ENCODE data around the gene AOPEP. TPM values are rescaled to one million over a fixed set of nuclear protein-coding genes. Genes with fewer than 3 reads are reported as not detected.

AOPEP gene
- polyA plus RNA-seq, 1 donor from 2014 or later: 10.0 TPM

DNA sequence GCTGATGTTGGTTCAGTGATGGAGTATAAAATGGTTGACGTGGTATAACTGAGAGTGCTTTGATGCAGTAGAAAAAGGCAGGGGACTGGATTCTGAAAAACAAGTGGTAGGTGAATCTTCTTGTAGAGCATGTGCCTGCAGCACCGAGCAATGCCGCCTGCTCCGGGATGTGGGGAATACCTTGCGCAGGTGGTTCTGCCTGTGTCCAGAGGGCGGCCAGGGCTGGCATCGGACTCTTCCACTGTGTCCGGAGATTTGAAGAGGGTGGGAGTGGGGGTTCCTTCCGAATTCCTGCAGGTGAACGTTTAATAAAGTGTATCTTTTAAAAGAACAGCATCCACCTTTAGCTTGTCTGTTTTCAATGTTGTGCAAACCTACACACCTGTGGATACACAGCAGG is 353.0 kb downstream of the AOPEP start:
- Histone ChIP-seq H3K27me3 (ENCODE audit: insufficient read depth, low read depth, low read length) (no peaks in the 10 kb centered on the region), H3F3A (ENCODE audit: insufficient read depth, low read length, poor library complexity, severe bottlenecking) (no peaks in the 10 kb centered on the region), H3K4me3 (ENCODE audit: low read length) (no peak overlapping the region), H3K9me2 (ENCODE audit: insufficient read depth, low read length) (no peaks in the 10 kb centered on the region), H3K9me3 (ENCODE audit: low read length) (no peaks in the 10 kb centered on the region), H3K9ac (ENCODE audit: low read length) (no peak overlapping the region), H3K4me2 (ENCODE audit: low read length) (no peak overlapping the region), H3K79me2 (replicated peaks; ENCODE audit: insufficient read depth, low read length) (no peaks in the 10 kb centered on the region), H4K20me1 (ENCODE audit: insufficient read depth) (no peaks in the 10 kb centered on the region), H3K36me3 (ENCODE audit: insufficient read depth, low read length) (no peaks in the 10 kb centered on the region), H2AFZ (ENCODE audit: low read depth, low read length) (no peak overlapping the region), H3K27ac (ENCODE audit: low read length) (no peak overlapping the region)
- no peak for TF ChIP-seq REST (IDR thresholded peaks at IDR 0.05; ENCODE audit: borderline replicate concordance)
- no peak for TF ChIP-seq TAF1 (IDR thresholded peaks at IDR 0.05; ENCODE audit: low read depth)
- TF ChIP-seq SMC3 (conservative IDR thresholded peaks at IDR 0.05; ENCODE audit: poor library complexity): no peak
- no peak for TF ChIP-seq EP300 (conservative IDR thresholded peaks at IDR 0.05; ENCODE audit: poor library complexity, severe bottlenecking)
- TF ChIP-seq RAD21 (conservative IDR thresholded peaks at IDR 0.05): no peak

DNA sequence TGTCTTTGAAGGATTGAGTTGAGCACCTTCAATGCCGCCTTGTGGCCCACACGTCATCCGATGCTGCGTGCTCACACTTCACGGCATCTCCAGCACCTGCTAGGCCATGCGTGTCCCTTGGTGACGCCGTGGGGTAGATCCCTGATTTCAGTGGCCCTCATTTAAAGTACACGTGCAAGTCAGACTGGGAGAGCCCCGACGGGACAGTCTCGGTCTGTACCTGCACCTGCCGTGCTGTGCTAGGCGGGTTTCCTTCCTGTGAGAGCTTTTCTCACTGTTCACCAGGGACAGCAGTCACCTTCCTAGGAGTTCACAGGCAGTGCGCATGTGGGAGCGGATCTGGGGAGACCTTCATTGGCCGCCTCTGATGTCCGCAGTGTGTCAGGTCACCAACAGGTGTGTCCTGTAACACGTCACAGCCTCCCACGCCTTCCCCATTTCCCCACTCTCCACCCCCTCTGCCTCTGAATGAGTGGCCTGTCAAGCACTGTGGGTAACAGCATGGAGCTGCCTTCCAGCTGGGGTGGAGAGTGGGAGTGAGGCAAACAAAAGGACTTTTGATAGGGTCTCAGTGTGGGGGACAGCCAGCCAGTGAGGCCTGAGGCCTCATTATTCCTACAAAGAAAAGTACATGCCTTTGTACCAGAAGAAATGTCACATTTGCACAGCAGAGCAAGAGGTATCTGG is 354.6 kb downstream of the AOPEP start:
- Histone ChIP-seq H3K9ac (ENCODE audit: low read length) (no peak overlapping the region), H2AFZ (ENCODE audit: low read depth, low read length) (no peak overlapping the region), H3K4me3 (ENCODE audit: low read length) (no peak overlapping the region), H3F3A (ENCODE audit: insufficient read depth, low read length, poor library complexity, severe bottlenecking) (no peaks in the 10 kb centered on the region), H3K27me3 (ENCODE audit: insufficient read depth, low read depth, low read length) (no peaks in the 10 kb centered on the region), H3K27ac (ENCODE audit: low read length) (no peak overlapping the region), H4K20me1 (ENCODE audit: insufficient read depth) (no peaks in the 10 kb centered on the region), H3K9me2 (ENCODE audit: insufficient read depth, low read length) (no peaks in the 10 kb centered on the region), H3K4me2 (ENCODE audit: low read length) (no peak overlapping the region), H3K36me3 (ENCODE audit: insufficient read depth, low read length) (no peaks in the 10 kb centered on the region), H3K9me3 (ENCODE audit: low read length) (no peaks in the 10 kb centered on the region), H3K79me2 (replicated peaks; ENCODE audit: insufficient read depth, low read length) (no peaks in the 10 kb centered on the region)
- TF ChIP-seq SMC3 (conservative IDR thresholded peaks at IDR 0.05; ENCODE audit: poor library complexity): no peak
- no peak for TF ChIP-seq EZH2 (IDR thresholded peaks at IDR 0.05; ENCODE audit: borderline replicate concordance, insufficient read depth, low read length, poor library complexity, severe bottlenecking)
- no peak for TF ChIP-seq POLR2AphosphoS5 (IDR thresholded peaks at IDR 0.05)
- no peak for TF ChIP-seq REST (IDR thresholded peaks at IDR 0.05; ENCODE audit: borderline replicate concordance)
